Activated CD4-positive, alpha-beta T cell treated with anti-CD3 and anti-CD28 coated beads, Interleukin-2, amount 50 U/mL, for 4 hours (primary cell): ENCODE measurements around the gene TFPI.
"Not testable (repeated sequence)": the region's sequence is repeated elsewhere in the genome, so short reads cannot be mapped to it uniquely, and the experiment has no call there.

Source experiments
- DNase-seq, 2 experiments: peaks; one replicate each; pipeline ENCODE4 v3.0.0-alpha.2; 2020

TFPI gene

DNA sequence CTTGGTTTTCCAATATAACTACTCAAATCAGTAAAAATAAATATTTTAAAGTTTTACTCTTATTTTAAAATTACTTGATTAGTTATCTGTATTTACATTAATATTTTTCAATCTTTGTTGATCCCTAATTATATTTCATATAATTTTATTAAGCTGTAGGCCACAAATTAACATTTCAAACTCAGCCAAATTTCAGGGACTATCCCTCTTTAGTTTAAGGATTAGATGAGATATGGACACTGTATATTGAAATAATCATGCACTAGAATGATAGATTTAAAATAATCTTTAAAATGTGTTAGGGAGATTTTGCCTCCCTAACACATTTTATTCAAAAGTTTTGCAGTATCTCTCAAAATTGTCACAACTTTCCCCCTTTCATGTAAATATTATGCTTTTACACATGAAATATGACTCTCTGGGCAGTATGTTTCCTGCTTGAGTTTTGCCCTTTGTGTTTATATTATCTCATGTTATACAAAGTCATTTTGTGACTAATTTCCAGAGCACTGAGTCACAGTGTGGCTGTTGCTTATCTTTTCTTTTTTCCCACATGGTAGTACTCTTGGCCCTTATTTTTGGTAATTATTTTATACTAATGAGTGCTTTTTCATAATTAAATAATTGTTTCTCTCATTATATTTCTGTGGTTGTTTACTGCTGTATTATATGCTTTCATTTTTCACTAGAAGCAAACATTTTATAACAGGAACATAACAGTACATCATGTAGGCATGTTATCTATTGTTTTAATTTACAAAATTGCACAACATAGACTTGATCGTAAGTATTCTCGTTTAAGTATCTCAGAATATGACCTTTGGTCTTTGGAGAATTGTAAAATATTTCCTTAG is 1.2 kb downstream of the TFPI start:
- DNase-seq: no peak

DNA sequence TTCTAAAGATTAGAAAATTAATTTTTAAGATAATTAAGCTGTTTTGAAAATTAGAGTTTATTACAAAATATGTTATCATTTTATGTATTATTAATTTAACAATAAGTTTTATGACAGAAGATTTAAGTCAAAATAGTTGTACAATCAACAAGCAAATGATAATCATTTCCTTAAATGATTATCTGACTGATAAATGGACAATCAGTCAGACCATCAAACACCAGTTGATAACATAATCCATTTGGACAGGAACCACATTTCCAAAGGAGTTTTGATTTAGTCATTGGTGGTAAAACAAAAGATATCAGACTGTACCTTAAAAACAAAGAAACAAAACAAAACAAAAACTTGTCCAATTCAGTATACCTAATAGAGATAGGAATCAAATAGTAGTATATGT is 1.9 kb downstream of the TFPI start:
- no peak for DNase-seq

DNA sequence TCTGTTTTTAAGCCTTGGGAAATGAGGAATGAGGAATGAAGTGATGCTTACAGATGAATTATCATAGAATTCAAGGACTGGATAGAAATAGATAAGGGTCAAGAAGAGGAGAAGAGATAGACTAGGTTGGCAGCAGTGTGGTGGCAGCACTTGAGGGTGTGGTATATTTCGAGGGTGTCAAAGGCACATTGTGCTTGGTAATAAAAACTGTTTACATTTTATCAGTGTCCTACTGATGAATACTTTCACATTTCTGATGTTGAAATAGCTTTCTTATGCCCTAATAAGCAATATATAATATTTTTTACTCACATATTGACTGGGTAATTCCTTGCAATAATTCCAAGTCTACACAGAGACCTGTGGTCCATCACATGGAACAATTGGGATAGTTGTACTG is 3.4 kb downstream of the TFPI start:
- DNase-seq: no peak

DNA sequence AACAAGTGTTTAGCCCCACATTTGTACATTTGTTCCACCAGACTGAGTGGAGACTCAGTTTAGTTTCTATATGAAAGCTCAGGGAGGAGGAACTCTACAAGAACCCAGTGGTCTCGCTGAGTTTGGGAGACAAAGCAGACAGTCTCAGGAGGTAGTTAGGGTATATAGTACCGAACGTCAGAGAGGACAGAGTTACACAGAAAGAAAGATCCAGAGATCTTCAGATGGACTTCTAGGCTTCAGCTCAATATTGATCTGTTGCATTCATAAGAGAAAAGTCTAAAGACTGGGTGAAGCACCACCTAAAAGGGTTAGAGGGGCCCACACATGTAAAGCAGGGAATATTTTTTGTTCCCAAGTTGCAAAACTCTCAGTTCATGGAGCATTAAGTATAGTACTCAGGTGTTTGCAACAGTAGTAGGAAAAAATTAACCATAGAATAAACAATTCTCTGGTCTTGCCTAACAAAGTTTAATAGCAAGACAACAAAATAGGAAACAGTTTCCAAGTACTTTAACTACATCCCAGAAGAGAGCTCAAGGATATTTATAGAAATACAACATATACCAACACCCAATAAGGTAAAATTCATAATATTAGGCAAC is 4.2 kb downstream of the TFPI start:
- DNase-seq: no peak

DNA sequence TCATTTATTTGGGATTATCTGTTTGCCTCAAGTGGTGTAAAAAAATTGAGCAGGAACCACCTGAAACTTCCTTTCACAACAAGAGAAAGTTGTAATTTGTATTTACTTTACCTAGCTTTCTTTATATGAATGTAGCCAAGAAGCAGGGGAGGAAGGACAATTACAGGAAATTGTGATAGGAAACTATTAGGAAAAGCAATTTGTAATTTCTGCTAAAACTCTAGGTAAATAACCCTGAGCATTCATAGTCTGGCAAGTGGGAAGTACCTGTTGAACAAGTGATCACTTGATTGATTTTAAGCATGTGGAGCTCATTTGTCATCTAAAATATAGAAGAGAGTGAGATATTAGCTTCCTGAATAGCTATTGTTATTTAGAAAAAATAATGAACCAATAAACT is 5.0 kb downstream of the TFPI start:
- DNase-seq: no peak

DNA sequence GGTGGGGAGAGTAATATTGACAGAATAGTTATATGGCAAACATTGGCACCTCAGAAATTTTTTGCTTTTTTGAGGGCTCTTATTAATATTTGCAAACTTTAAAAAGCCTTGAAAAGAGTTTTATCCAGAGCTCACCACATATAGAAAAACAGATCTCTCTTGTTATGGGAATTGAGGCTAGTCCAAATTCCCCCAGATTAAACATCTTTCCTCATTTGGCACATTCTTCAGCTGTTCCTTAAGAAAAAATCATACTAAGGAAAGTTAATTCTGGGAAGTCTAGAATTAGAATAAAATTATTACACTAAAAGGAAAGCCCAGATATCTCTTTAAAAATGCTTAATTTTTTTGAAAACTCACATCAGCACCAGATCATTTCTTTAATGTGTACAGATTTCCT is 5.6 kb downstream of the TFPI start:
- DNase-seq: no peak

DNA sequence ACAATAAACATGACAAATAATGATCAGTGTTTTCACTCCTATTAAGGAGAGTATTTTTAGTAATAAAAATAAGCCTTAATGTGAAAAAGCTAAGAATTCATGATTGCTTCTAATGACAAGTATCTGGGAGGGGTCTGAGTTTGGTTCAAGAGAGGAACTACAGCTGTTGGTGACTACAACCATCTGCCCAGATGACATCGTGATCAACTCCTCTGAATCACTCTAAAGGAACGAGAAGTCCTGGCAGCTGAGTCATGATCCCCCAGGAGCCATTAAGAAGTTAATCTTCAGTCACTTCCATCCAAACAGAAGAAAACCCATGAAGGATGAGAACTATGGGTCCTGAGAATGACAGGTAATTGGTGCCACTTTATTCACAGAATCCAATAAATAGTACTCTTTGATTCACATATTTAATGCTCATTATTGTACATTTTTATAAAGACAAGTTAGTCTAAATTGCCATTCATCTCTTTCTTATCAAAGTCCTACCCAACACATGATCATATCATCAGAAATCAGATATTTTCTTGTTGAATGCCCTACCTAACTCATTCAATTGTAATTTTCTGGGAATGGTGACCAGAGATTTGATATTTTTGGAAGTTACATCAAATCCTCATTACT is 6.8 kb downstream of the TFPI start:
- DNase-seq: no peak

DNA sequence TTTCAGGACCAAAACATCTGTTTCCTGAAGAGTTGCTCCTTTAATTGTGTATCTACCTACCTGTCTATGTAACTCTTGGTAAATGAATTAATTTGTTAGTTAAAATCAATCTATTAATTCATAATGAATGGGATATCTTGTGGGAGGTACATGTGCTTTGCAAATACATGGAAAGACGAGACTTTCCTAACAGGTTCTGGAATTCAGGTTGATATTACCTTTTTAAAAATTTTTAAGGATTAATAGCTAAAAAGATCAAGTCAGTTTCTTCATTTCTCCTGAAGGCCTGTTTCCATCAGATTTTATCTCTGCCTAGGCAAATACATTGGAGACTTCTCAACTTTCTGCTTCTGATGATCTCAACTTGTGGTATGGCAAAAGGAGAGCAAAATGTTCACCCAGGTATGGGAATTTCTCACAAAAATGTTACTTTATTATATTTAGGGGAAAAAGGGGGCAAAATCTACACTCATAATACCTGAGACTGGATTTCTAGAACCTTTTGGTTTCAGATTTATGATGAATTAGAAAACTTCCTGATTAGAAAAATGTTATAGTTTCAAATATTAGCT is 7.4 kb downstream of the TFPI start:
- DNase-seq: no peak

DNA sequence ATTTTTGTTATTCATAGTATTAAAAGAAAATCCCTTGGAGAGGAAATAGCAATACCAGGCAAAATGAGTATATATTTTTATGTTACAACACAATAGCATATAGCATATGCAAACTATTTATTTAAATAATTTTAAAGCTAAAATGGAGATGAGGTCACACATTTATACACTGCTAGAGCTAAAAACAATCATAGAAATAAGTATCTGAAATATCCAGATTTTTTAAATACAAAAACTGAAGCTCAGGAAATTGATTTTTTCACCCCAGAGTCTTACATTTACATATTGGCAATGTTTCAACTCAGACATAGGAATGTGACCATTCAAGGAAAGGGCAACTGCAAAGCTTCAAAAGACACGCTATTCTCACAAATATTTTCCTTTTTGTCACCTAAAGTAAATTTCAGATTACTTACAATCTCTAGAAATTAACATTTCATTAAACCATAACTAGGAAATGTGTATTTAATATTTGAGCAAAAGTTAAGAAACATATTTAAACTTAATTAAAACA is 8.9 kb downstream of the TFPI start:
- DNase-seq: no peak

DNA sequence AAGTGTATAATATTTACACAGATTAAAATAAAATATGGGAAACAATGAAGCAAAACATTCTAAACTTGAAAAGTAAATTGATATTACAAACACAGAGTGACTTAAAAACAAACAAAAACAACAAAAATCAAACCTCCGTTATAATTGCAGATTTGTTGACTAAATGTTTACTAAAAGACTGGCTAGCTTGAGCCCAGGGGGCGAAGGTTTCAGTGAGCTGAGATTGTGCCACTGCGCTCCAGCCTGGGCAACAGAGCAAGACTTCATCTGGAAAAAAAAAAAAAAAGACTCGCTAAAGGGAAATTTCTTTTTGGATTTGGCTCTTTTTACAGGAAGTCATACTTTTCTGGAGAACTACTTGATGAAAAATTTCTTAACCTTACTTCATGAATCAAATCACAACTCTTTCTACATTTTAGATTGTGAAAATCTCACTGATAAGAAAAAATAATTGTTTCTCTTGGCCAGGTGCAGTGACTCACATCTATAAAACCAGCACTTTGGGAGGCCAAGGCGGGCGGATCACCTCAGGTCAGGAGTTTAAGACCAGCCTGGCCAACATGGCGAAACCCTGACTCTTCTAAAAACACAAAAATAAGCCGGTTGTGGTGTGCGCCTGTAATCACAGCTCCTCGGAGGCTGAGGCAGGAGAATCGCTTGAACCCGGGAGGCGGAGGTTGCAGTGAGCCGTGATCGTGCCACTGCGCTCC is 9.7 kb downstream of the TFPI start:
- no peak for DNase-seq

DNA sequence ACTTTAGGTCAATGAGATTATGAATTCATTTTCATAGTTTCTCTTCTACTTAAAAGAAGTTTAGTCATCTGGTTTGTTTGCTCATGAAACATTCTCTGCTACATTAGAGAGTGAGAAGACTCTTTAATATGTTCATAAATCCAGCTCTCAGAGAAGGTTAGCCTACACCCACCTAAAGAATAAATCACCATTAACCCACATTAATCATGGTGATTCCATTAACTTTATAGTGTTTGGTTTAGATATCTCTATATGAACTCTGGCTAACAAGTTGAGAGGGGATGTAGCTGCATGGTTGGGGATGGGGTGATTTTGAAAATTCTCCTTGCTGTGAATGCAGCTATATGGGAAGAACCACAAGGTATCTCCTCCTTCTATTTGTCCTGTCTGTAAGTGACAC is 10.7 kb downstream of the TFPI start:
- DNase-seq: no peak

DNA sequence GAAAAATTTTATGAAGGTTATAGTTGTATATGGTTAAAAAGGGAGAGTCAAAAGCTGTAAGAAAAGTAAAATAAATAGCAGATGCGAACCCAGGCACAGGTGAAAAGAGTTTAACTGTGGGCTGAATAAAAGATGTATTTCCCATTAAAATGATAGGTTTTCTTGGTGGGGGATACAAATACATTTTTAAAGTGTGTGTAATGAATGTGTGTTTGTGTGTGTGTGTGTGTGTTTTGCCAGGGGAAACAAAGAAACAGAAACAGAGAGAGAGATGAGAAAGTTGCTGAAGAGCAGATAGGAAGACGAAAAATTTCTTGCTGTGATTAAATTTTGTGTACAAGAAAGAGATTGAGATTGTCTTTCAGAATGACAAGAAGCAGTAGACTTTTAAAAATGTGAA is 12.1 kb downstream of the TFPI start:
- DNase-seq: no peak

DNA sequence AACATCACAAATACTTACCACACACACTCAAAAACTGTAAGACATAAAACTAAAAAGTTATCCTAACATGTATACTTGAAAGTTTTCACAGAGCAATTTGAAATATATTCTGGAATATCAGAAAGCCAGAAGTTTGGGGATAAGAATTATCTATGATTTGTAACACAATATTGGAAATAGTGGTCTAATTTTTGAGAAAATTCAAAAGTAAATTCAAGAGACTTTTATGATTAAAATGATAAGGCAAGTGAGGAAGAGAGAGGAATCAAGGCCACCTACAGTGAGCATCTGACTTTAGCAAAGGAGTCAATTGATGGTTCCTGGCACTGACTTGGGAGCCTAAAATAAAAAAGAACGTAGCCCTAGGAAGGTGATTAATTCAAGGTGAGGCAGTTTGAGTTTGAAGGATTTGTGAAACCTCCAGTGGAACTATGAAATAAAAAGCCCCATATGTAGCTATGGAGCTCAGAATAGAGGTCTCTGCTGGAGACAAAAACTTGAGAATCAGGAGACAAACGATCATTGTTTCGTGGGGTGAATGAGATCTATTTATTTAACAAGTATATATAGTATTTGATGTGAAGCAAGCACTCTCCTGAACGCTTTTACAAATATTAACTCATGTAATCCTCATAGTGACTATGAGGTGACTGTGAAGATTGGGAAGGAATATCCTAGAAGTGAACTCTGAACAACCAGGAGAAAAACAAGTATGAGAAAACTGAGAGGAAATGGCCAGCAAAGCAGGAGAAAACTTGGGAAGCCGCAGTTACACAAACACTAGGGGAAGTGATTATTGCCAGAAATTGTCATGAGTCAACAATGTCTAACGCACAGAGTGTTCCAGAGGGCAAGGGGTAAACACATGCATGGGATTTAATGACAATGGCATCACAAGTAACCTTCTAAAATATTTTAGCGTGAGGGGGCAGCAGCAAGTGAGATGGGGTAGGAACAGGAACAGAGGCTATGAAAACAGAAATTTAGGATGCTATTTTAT is 12.8 kb downstream of the TFPI start:
- DNase-seq: no peak

DNA sequence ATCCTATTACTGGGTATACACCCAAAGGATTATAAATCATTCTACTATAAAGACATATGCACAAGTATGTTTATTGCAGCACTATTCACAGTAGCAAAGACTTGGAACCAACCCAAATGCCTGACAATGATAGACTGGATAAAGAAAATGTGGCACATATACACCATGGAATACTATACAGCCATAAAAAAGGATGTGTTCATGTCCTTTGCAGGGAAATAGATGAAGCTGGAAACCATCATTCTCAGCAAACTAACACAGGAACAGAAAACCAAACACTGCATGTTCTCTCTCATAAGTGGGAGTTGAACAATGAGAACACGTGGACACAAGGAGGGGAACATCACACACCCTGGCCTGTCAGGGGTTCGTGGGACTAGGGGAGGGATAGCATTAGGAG is 16.0 kb downstream of the TFPI start:
- not testable (repeated sequence) for DNase-seq

DNA sequence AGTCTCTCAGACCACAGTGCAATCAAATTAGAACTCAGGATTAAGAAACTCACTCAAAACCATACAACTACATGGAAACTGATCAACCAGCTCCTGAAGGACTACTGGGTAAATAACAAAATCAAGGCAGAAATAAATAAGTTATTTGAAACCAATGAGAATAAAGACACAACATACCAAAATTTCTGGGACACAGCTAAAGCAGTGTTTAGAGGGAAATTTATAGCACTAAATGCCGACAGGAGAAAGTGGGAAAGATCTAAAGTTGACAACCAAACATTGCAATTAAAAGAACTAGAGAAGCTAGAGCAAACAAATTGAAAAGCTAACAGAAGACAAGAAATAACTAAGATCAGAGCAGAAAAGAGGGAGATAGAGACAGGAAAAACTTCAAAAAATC is 18.9 kb downstream of the TFPI start:
- not testable (repeated sequence) for DNase-seq

DNA sequence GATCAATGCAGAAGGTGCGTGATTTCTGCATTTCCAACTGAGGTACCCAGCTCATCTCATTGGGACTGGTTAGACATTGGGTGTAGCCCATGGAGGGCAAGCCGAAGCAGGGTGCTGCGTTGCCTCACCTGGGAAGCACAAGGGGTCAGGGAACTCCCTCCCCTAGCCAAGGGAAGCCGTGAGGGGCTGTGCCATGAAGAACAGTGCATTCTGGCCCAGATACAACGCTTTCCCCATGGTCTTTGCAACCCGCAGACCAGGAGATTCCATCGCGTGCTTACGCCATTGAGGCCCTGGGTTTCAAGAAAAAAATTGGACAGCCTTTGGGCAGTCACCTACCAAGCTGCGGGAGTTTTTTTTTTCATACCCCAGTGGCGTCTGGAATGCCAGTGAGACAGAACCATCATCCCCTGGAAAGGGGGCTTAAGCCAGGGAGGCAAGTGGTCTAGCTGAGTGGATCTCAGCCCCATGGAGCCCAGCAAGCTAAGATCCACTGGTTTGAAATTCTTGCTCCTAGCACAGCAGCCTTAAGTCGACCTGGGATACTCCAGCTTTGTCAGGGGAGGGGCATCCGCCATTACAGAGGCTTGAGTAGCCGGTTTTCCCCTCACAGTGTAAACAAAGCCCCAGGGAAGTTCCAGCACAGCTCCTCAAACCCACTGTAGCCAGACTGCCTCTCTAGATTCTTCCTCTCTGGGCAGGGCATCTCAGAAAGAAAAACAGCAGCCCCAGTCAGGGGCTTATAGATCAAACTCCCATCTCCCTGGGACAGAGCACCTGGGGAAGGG is 21.7 kb downstream of the TFPI start:
- DNase-seq: no peak

DNA sequence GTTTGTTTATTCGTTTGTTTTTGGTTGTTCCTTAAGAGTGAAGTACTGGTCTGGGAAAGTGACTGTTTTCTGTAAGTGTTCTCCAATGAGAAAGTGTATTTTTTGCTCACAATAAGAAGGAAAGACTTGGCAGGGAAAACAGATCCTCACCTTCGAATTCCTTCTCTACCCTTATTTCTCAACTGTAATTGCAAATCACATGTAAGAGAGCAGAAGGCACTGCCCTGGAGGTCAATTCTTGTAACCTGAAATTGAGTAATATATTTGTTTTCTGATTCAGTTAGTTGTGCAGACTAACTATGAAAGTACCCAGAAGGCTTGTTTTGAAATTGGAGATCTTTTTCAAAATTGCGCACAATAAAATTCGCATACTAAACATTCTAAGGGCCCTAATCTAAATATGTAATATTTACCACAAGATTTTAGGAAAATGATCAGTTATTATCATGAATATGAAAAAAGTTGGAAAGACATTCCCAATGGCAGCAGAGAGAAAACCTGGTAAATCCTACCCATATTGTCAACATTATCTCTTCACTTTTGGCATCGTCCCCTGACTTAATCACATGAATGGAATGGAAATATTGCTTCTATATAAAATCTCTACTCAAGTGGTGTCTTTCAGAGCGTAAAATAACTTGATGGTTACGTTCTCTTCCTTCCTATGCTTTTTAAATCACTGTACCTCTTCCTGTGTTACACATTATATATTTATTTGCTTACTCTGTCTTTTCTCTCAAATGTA is 24.1 kb downstream of the TFPI start:
- DNase-seq: no peak

DNA sequence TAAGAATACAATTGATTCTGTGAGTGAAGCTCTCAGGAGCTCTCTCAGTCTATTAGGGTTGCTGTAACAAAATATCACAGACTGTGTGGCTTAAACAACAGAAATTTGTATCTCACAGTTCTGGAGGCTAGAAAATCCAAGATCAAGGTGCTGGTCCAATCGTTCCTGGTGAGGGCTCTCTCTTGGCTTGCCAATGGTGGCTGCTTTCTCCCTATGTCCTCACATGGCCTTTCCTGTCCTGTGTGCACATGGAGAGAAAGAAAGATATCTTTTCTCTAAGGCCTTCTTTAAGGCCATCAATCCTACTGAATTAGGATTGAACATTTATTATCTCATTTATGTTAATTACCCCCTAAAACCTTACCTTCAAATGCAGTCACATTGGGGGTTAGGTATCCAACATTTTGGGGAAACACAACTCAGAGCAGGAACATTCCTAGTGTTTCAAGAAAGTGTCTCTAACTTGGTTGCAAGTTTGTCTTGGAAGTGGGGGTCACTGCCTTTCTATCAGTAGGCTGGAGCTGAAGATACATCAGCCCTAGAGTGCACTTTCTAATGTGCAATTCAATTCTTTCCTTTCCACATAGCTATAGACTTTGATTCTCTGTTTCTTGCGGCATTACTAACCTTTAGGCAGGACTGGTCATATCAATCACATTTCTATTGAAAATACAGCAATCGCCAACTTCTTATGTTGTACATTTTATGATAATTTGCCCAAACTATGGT is 24.8 kb downstream of the TFPI start:
- DNase-seq: no peak

DNA sequence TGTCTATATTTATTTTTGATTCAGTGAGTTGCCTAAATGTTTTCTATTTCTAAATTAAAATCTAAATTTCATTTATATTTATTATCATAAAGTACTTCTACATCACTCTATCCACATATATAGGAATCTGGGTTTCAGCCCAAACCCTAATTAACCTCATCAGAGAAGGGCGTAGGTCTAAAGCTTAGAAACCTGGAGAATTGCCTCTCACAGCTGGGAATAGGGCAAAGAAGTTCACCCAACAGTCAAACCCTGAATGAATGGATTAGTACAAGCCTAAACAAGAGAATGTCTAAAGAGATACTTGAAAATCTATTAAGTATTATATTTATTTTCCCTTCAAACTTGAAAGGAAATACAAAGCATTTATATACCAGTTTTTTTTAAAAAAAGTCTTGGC is 26.2 kb downstream of the TFPI start:
- no peak for DNase-seq
